Measurements from ENCODE around the gene PIF1. TPM values are rescaled to one million over a fixed set of nuclear protein-coding genes. Genes with fewer than 3 reads are reported as not detected.

The PIF1 gene
- total and polyA plus RNA-seq, 12 donors: 0.26 to 6.0 (median 1.8) TPM

DNA sequence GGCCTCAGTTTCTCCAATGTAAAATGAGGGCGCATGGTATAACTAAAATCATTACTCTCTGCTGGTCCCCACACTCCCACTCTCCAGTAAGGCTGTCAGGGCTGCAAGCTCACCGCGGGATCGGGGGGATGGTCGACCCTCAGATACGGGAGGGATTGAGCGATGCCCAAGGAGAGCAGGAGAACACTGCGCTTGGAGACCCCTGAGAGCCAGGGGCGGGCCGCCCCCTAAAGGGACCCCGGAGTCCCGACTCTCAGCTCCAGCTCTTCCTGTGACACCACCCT, 15.6 kb upstream of the PIF1 start:
- Histone ChIP-seq H3K36me3 (replicated peaks in 1 of 2) (no peaks in the 10 kb centered on the region), H3K4me1 (replicated peaks in 1 of 2) (peaks cover 41 to 42% of the 10 kb centered on the region in 2 donors), H3K4me3 (peak overlapping the region in 2 of 4 donors; percentile 61 to 92), H3K9me3 (replicated peaks in 1 of 3) (no peaks in the 10 kb centered on the region), H3K27me3 (no peaks in the 10 kb centered on the region), H3K27ac (peak overlapping the region; percentile 88 to 97 (median 96))
- no peak for TF ChIP-seq POLR2A (IDR thresholded peaks at IDR 0.05)
- TF ChIP-seq, protein P1, sequence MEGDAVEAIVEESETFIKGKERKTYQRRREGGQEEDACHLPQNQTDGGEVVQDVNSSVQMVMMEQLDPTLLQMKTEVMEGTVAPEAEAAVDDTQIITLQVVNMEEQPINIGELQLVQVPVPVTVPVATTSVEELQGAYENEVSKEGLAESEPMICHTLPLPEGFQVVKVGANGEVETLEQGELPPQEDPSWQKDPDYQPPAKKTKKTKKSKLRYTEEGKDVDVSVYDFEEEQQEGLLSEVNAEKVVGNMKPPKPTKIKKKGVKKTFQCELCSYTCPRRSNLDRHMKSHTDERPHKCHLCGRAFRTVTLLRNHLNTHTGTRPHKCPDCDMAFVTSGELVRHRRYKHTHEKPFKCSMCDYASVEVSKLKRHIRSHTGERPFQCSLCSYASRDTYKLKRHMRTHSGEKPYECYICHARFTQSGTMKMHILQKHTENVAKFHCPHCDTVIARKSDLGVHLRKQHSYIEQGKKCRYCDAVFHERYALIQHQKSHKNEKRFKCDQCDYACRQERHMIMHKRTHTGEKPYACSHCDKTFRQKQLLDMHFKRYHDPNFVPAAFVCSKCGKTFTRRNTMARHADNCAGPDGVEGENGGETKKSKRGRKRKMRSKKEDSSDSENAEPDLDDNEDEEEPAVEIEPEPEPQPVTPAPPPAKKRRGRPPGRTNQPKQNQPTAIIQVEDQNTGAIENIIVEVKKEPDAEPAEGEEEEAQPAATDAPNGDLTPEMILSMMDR (IDR thresholded peaks at IDR 0.05): no peak
- WGBS, 4 donors: 0 to 1% (median 0%) methylated on average over 1 to 12 of the region's 12 CpGs
- no peak for DNase-seq
- intact Hi-C loops (cut with DNase I): no loop called here

GRCh38 chr15:64837502-64837901, 12.1 kb upstream of the PIF1 start:
- Histone ChIP-seq H3K4me3 (no peak overlapping the region), H3K9me3 (replicated peaks in 1 of 3) (no peaks in the 10 kb centered on the region), H3K4me1 (replicated peaks in 1 of 2) (peaks cover 9 to 12% of the 10 kb centered on the region in 2 donors), H3K27me3 (no peaks in the 10 kb centered on the region), H3K27ac (no peak overlapping the region), H3K36me3 (replicated peaks in 1 of 2) (no peaks in the 10 kb centered on the region)
- TF ChIP-seq, protein P1 (IDR thresholded peaks at IDR 0.05): no peak
- TF ChIP-seq POLR2A (IDR thresholded peaks at IDR 0.05): no peak
- intact Hi-C loops (cut with DNase I): no loop called here
- peak in 2 of 7 donors; percentile 46 to 56 for DNase-seq
- WGBS, 4 donors: 59 to 67% (median 60%) methylated on average over 1 of the region's 1 CpG

DNA sequence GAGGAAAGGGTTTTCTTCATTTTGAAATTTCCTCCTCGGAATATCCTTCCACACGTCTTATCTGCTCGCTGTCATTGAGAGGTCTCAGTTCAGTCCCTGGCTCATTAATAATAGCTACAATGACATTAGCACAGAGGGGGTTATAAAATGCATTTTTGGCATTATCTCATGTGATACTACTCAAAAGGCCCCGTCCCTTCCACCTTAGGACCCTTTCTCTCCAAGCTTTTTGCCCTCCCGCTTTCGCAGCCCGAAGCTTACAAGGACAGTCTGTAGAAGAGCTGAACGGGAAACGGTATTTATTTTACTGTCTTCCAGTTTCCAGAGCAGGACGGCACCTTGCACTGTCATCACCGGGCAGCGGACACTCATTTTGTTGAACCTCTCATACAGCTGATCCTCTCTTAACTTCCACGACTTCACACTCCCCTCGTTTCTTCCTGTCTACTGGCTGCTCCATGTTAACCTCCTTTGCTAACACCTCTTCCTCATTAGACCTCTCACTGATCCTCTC, 10.6 kb upstream of the PIF1 start:
- no peaks in the 10 kb centered on the region for H3K27me3 ChIP-seq
- H3K9me3 ChIP-seq (replicated peaks in 1 of 3): no peaks in the 10 kb centered on the region
- intact Hi-C loops (cut with DNase I): no loop called here
- peak in 3 of 7 donors; percentile 51 to 78 (median 62) for DNase-seq
- peak overlapping the region in 4 of 5 donors; percentile 67 to 82 (median 77) for H3K27ac ChIP-seq
- peaks cover 9 to 12% of the 10 kb centered on the region in 2 donors for H3K4me1 ChIP-seq (replicated peaks in 1 of 2)
- 11 to 24% (median 16%) methylated on average over 14 of the region's 14 CpGs for WGBS, 4 donors
- H3K4me3 ChIP-seq: peak overlapping the region in 1 of 4 donors; percentile 28
- no peak for TF ChIP-seq POLR2A (IDR thresholded peaks at IDR 0.05)
- TF ChIP-seq, protein P1 (IDR thresholded peaks at IDR 0.05): peak in 1 of 6 experiments; percentile 11
- no peaks in the 10 kb centered on the region for H3K36me3 ChIP-seq (replicated peaks in 1 of 2)

DNA sequence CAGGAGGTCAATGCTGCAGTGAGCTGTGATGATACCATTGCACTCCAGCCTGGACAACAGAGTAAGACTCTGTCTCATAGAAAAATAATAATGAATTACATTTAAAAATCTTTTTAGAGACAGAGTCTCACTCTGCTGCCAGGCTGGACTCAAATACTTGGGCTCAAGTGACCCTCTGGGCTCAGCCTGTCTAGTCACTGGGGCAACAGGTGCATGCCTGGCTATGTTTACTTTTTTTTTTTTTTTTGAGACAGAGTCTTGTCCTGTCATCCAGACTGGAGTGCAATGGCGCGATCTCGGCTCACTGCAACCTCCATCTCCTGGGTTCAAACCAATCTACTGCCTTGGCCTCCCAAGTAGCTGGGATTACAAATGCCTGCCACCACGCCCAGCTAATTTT, 8.2 kb upstream of the PIF1 start:
- H3K27ac ChIP-seq: no peak overlapping the region
- WGBS, 4 donors: 95 to 100% (median 97%) methylated on average over 4 of the region's 4 CpGs
- intact Hi-C loops (cut with DNase I): no loop called here
- no peaks in the 10 kb centered on the region for H3K9me3 ChIP-seq (replicated peaks in 1 of 3)
- no peaks in the 10 kb centered on the region for H3K36me3 ChIP-seq (replicated peaks in 1 of 2)
- no peaks in the 10 kb centered on the region for H3K27me3 ChIP-seq
- peaks cover 3% of the 10 kb centered on the region in 2 donors for H3K4me1 ChIP-seq (replicated peaks in 1 of 2)
- no peak overlapping the region for H3K4me3 ChIP-seq
- DNase-seq: no peak
- no peak for TF ChIP-seq POLR2A (IDR thresholded peaks at IDR 0.05)
- TF ChIP-seq, protein P1 (IDR thresholded peaks at IDR 0.05): no peak

All from adrenal gland (tissue), 12 donors.